Panc1 (cell line): ENCODE results near the gene CD151. TPM values are rescaled to one million over a fixed set of nuclear protein-coding genes. Genes with fewer than 3 reads are reported as not detected.

Experiments
- ATAC-seq: fragments of 200-7000 bp; cut with Tn5 transposase; 2 replicates; pipeline ENCODE4 v1.9.1; 2020; ENCODE audit warnings: mild to moderate bottlenecking, moderate library complexity
- BruUV-seq: library from RNA; stranded (reverse); fragments of 400-500 nt; replicated peaks from 2 replicates; lab custom pipeline; 2021; lab: Mats Ljungman, UMichigan
- CTCF ChIA-PET: fragments of 300-600 bp; sonication (Branson Sonifier 250); formaldehyde crosslinking; loops from one replicate; lab custom pipeline; 2022; ENCODE audit warnings: antibody characterized with exemption; lab: Charles Lee
- POLR2A ChIA-PET: fragments of 300-600 bp; sonication (Branson Sonifier 250); formaldehyde crosslinking; loops from one replicate; lab custom pipeline; 2022; ENCODE audit warnings: antibody characterized with exemption; lab: Charles Lee
- DNase-seq: peaks from one replicate; pipeline ENCODE4 v3.0.0-alpha.2; 2010; ENCODE audit warnings: low read depth, low spot score
- H3K27ac ChIP-seq: 2 replicates; pipeline ENCODE4 v1.5.1; 2011; ENCODE audit warnings: mild to moderate bottlenecking, low read length, inconsistent platforms
- H3K27me3 ChIP-seq: fragments of 200-500 bp; sonication (Bioruptor generic); 2 replicates; pipeline ENCODE4 v1.6.0; 2014; ENCODE audit warnings: low read length, inconsistent platforms; ENCODE audit not compliant: control insufficient read depth, insufficient read depth
- H3K36me3 ChIP-seq: fragments of 200-500 bp; sonication (Bioruptor generic); 2 replicates; pipeline ENCODE4 v1.5.1; 2014; ENCODE audit warnings: inconsistent platforms, mild to moderate bottlenecking, low read length, moderate library complexity; ENCODE audit not compliant: control insufficient read depth, insufficient read depth
- H3K4me1 ChIP-seq: 2 replicates; pipeline ENCODE4 v1.5.1; 2011; ENCODE audit warnings: inconsistent platforms, mild to moderate bottlenecking, low read length, moderate library complexity; ENCODE audit not compliant: control insufficient read depth, insufficient read depth
- H3K4me3 ChIP-seq, 2 experiments: 2 replicates each; pipeline ENCODE4 v1.5.1; 2011 to 2012; ENCODE audit warnings: low read depth in 2 of 2, low read length in 2 of 2, mild to moderate bottlenecking in 2 of 2, inconsistent platforms in 1 of 2, moderate library complexity in 1 of 2
- H3K9me3 ChIP-seq: fragments of 200-500 bp; sonication (Bioruptor generic); 2 replicates; pipeline ENCODE4 v1.5.1; 2014; ENCODE audit warnings: low read depth, mild to moderate bottlenecking, inconsistent platforms, low read length, moderate library complexity; ENCODE audit not compliant: control insufficient read depth, insufficient read depth
- CTCF ChIP-seq: fragments of 450-650 bp; IDR thresholded peaks from 2 replicates; pipeline ENCODE4 v1.5.1; 2017; ENCODE audit warnings: mild to moderate bottlenecking
- POLR2AphosphoS5 ChIP-seq: IDR thresholded peaks from 2 replicates; pipeline ENCODE4 v1.6.1; 2012; ENCODE audit warnings: mild to moderate bottlenecking, low read depth, low read length, moderate library complexity
- SIN3A ChIP-seq: IDR thresholded peaks from 2 replicates; pipeline ENCODE4 v1.6.1; 2012; ENCODE audit warnings: low read depth, mild to moderate bottlenecking, low read length, moderate library complexity, borderline replicate concordance; ENCODE audit not compliant: insufficient read depth
- TCF7L2 ChIP-seq: IDR thresholded peaks from 2 replicates; pipeline ENCODE4 v1.6.1; 2011; ENCODE audit warnings: mild to moderate bottlenecking, low read depth, low read length, inconsistent platforms
- in situ Hi-C: cut with HindIII; loops from 2 replicates; pipeline ENCODE4 v1.10.0; 2016; ENCODE audit warnings: low sequenced_read_pairs, low pct_unique_long_range_greater_than_20kb
- intact Hi-C: fragments of 100-400 bp; cut with micrococcal nuclease; formaldehyde crosslinking; loops from one replicate; pipeline ENCODE4 v1.10.0; 2022; ENCODE audit not compliant: unreplicated experiment
- total RNA-seq: library from RNA; stranded (reverse); gene quantifications from one replicate; pipeline ENCODE4 v1.2.1, GENCODE V29; 2021; ENCODE audit not compliant: unreplicated experiment
- TF ChIP-seq, protein P1 (sequence below), 2 experiments: IDR thresholded peaks; 2 replicates each; pipeline ENCODE4 v1.6.1; 2011 to 2012; ENCODE audit warnings: low read depth in 2 of 2, control low read depth in 1 of 2, low read length in 1 of 2, mild to moderate bottlenecking in 1 of 2, moderate library complexity in 1 of 2; ENCODE audit not compliant: insufficient read depth in 1 of 2

Gene CD151
- total RNA-seq, 1 experiment from 2014 or later: 680 TPM

- DNase-seq: no peak
- H3K36me3 ChIP-seq: no peaks in the 10 kb centered on the region
- in situ Hi-C loops (no loop called here), intact Hi-C loops (no loop called here)
- ATAC-seq: no peak
- POLR2A ChIA-PET: interaction anchor here (1.0 kb wide), 1 partner anchor 56 kb away, joined by 3 read pairs; no protein-coding TSS in a partner anchor
- no peaks in the 10 kb centered on the region for H3K27me3 ChIP-seq
- H3K9me3 ChIP-seq: no peaks in the 10 kb centered on the region
- H3K4me1 ChIP-seq: peaks cover 43% of the 10 kb centered on the region
- BruUV-seq: no TSS peak
- CTCF ChIA-PET: interaction anchor here (1.5 kb wide), 1 partner anchor 43 kb away, joined by 3 read pairs; no protein-coding TSS in a partner anchor
- peak overlapping the region; percentile 58 to 67 for H3K4me3 ChIP-seq
- peak overlapping the region; percentile 92 for H3K27ac ChIP-seq
- TF ChIP-seq, protein P1, sequence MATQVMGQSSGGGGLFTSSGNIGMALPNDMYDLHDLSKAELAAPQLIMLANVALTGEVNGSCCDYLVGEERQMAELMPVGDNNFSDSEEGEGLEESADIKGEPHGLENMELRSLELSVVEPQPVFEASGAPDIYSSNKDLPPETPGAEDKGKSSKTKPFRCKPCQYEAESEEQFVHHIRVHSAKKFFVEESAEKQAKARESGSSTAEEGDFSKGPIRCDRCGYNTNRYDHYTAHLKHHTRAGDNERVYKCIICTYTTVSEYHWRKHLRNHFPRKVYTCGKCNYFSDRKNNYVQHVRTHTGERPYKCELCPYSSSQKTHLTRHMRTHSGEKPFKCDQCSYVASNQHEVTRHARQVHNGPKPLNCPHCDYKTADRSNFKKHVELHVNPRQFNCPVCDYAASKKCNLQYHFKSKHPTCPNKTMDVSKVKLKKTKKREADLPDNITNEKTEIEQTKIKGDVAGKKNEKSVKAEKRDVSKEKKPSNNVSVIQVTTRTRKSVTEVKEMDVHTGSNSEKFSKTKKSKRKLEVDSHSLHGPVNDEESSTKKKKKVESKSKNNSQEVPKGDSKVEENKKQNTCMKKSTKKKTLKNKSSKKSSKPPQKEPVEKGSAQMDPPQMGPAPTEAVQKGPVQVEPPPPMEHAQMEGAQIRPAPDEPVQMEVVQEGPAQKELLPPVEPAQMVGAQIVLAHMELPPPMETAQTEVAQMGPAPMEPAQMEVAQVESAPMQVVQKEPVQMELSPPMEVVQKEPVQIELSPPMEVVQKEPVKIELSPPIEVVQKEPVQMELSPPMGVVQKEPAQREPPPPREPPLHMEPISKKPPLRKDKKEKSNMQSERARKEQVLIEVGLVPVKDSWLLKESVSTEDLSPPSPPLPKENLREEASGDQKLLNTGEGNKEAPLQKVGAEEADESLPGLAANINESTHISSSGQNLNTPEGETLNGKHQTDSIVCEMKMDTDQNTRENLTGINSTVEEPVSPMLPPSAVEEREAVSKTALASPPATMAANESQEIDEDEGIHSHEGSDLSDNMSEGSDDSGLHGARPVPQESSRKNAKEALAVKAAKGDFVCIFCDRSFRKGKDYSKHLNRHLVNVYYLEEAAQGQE (IDR thresholded peaks at IDR 0.05; ENCODE audit: insufficient read depth in 1 of 2, low read depth in 2 of 2, low read length in 1 of 2): no peak
- no peak for TF ChIP-seq POLR2AphosphoS5
- no peak for TF ChIP-seq TCF7L2
- TF ChIP-seq CTCF: no peak
- TF ChIP-seq SIN3A: no peak
These were observed 28.8 kb upstream of the CD151 start for GRCh38 chr11:803770-804598.

GRCh38 chr11:804599-804964, 28.2 kb upstream of the CD151 start:
- H3K4me3 ChIP-seq: peak overlapping the region; percentile 58 to 67
- TF ChIP-seq CTCF (no peak), POLR2AphosphoS5 (no peak; the same call in 1 of the 2 replicates), TCF7L2 (no peak), SIN3A (no peak; the same call in 1 of the 2 replicates)
- TF ChIP-seq, protein P1 (IDR thresholded peaks at IDR 0.05; ENCODE audit: insufficient read depth in 1 of 2, low read depth in 2 of 2, low read length in 1 of 2): no peak
- no peaks in the 10 kb centered on the region for H3K36me3 ChIP-seq
- no TSS peak for BruUV-seq
- H3K27me3 ChIP-seq: no peaks in the 10 kb centered on the region
- peaks cover 37% of the 10 kb centered on the region for H3K4me1 ChIP-seq
- no peaks in the 10 kb centered on the region for H3K9me3 ChIP-seq
- ATAC-seq (no peak), DNase-seq (no peak)
- H3K27ac ChIP-seq: peak overlapping the region; percentile 92
- ChIA-PET CTCF (interaction anchor here (1.5 kb wide), 1 partner anchor 43 kb away, joined by 3 read pairs; no protein-coding TSS in a partner anchor), POLR2A (interaction anchor here (1.0 kb wide), 1 partner anchor 55 kb away, joined by 3 read pairs; no protein-coding TSS in a partner anchor)
- intact Hi-C loops (no loop called here), in situ Hi-C loops (no loop called here)
